ENCODE measurements around the gene NCCRP1. TPM values are rescaled to one million over a fixed set of nuclear protein-coding genes. Genes with fewer than 3 reads are reported as not detected.

The NCCRP1 gene
- total RNA-seq, 4 donors from 2014 or later = not detected

- H3K27me3 ChIP-seq = no peaks in the 10 kb centered on the region
- no peaks in the 10 kb centered on the region for H3K4me1 ChIP-seq
- DNase-seq = no peak
- no peak overlapping the region for H3K4me3 ChIP-seq
- H3K27ac ChIP-seq = no peak overlapping the region
- no peaks in the 10 kb centered on the region for H3K36me3 ChIP-seq
- intact Hi-C loops (cut with DNase I; ENCODE audit: low total_unique reads) = no loop called here
- no peaks in the 10 kb centered on the region for H3K9me3 ChIP-seq
- no peak for TF ChIP-seq POLR2A (IDR thresholded peaks at IDR 0.05)
- no peak for TF ChIP-seq CTCF (IDR thresholded peaks at IDR 0.05)
These were observed 21.2 kb upstream of the NCCRP1 start for GRCh38 chr19:39175564-39175963.

- Histone ChIP-seq H3K4me3 (no peak overlapping the region), H3K27me3 (no peaks in the 10 kb centered on the region), H3K27ac (no peak overlapping the region), H3K36me3 (no peaks in the 10 kb centered on the region), H3K9me3 (no peaks in the 10 kb centered on the region), H3K4me1 (no peaks in the 10 kb centered on the region)
- intact Hi-C loops (cut with DNase I; ENCODE audit: low total_unique reads) = no loop called here
- DNase-seq = no peak
- TF ChIP-seq CTCF (IDR thresholded peaks at IDR 0.05) (no peak), POLR2A (IDR thresholded peaks at IDR 0.05) (no peak)
These were observed 19.6 kb upstream of the NCCRP1 start for GRCh38 chr19:39177110-39177699.

GRCh38 chr19:39177736-39178135 is 19.0 kb upstream of the NCCRP1 start:
- TF ChIP-seq POLR2A (IDR thresholded peaks at IDR 0.05) = no peak
- no peak for TF ChIP-seq CTCF (IDR thresholded peaks at IDR 0.05)
- Histone ChIP-seq H3K4me1 (no peaks in the 10 kb centered on the region), H3K27me3 (no peaks in the 10 kb centered on the region), H3K36me3 (no peaks in the 10 kb centered on the region), H3K4me3 (no peak overlapping the region), H3K9me3 (no peaks in the 10 kb centered on the region), H3K27ac (no peak overlapping the region)
- intact Hi-C loops (cut with DNase I; ENCODE audit: low total_unique reads) = no loop called here
- no peak for DNase-seq

GRCh38 chr19:39178296-39179006 is 18.3 kb upstream of the NCCRP1 start:
- no peaks in the 10 kb centered on the region for H3K4me1 ChIP-seq
- H3K27ac ChIP-seq = no peak overlapping the region
- no peaks in the 10 kb centered on the region for H3K9me3 ChIP-seq
- TF ChIP-seq CTCF (IDR thresholded peaks at IDR 0.05) = no peak
- TF ChIP-seq POLR2A (IDR thresholded peaks at IDR 0.05) = no peak
- intact Hi-C loops (cut with DNase I; ENCODE audit: low total_unique reads) = no loop called here
- DNase-seq = no peak
- no peak overlapping the region for H3K4me3 ChIP-seq
- H3K36me3 ChIP-seq = no peaks in the 10 kb centered on the region
- no peaks in the 10 kb centered on the region for H3K27me3 ChIP-seq

GRCh38 chr19:39179754-39180153 is 17.0 kb upstream of the NCCRP1 start:
- Histone ChIP-seq H3K27ac (no peak overlapping the region), H3K27me3 (no peaks in the 10 kb centered on the region), H3K36me3 (no peaks in the 10 kb centered on the region), H3K4me1 (no peaks in the 10 kb centered on the region), H3K4me3 (no peak overlapping the region), H3K9me3 (no peaks in the 10 kb centered on the region)
- no peak for DNase-seq
- no peak for TF ChIP-seq POLR2A (IDR thresholded peaks at IDR 0.05)
- intact Hi-C loops (cut with DNase I; ENCODE audit: low total_unique reads) = loop anchor here (10.0 kb wide), 1 partner anchor 55 kb away; the partner anchor contains the start of gene PAK4
